ENCODE measurements around the gene ZBTB12.

DNA sequence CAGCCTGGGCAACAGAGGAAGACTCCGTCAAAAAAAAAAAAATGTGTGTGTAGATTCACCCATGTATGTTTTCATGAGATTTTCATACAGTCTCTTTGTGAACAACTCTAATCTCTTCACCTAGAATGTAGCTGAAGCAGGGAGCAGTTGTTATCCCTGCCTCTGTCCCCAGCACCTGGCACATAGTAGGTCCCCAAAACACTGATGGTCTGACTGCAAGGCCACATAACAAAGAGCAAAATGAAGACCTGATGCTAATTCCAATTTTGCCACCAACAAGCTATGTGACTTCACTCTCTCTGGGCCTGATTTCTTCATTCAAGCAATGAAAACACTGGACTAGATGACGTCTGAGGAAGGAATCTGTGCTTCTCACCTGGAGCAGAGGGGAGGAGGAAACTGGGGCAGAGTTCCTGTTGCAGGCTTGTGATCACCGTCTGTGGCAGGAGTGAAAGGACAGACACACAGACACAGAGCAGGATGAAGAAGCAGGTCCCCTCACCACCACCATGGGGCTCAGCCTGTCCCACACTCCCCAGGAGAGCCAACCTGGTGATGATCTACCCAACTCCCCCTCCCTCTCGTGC lies 27.7 kb downstream of the ZBTB12 start:
- TF ChIP-seq EZH2 (IDR thresholded peaks at IDR 0.05) (no peak), POLR2AphosphoS5 (IDR thresholded peaks at IDR 0.05; ENCODE audit: borderline replicate concordance, low read depth, low read length) (no peak)

All from SK-N-MC (cell line).